Esophagus muscularis mucosa (tissue), 4 donors: Measurements from ENCODE around the gene ARID5B. TPM values are rescaled to one million over a fixed set of nuclear protein-coding genes. Genes with fewer than 3 reads are reported as not detected.

ENCODE experiments used
- DNase-seq: peaks from one replicate; pipeline ENCODE4 v3.0.0-alpha.2; 2017; ENCODE audit errors: extremely low spot score
- H3K27ac ChIP-seq, 4 donors: fragments of 200-600 bp; sonication (generic); replicated peaks in 1 of 4; 1 replicate in 3 of 4; 2 replicates in 1 of 4; pipeline ENCODE4 v1.5.1; 2016 to 2019; ENCODE audit warnings: mild to moderate bottlenecking in 1 of 4
- H3K27me3 ChIP-seq, 4 donors: fragments of 200-600 bp; sonication (generic); one replicate each; pipeline versions ENCODE4 v1.5.1 to v1.6.0; 2016 to 2019
- H3K36me3 ChIP-seq, 4 donors: fragments of 200-600 bp; sonication (generic); one replicate each; pipeline ENCODE4 v1.5.1; 2016 to 2019
- H3K4me1 ChIP-seq, 4 donors: fragments of 200-600 bp; sonication (generic); one replicate each; pipeline ENCODE4 v1.5.1; 2016 to 2019
- H3K4me3 ChIP-seq, 4 donors: fragments of 200-600 bp; sonication (generic); 1 replicate in 2 of 4; 2 replicates in 2 of 4; pipeline ENCODE4 v1.5.1; 2016 to 2019; ENCODE audit warnings: mild to moderate bottlenecking in 4 of 4, moderate library complexity in 1 of 4
- H3K9me3 ChIP-seq, 4 donors: fragments of 200-600 bp; sonication (generic); 1 replicate in 3 of 4; 2 replicates in 1 of 4; pipeline ENCODE4 v1.5.1; 2016 to 2019
- EP300 ChIP-seq: sonication (generic); formaldehyde crosslinking; IDR thresholded peaks from one replicate; pipeline ENCODE4 v1.6.1; 2017; ENCODE audit warnings: antibody characterized with exemption
- POLR2A ChIP-seq: fragments of 450-650 bp; IDR thresholded peaks from one replicate; pipeline ENCODE4 v1.6.1; 2017; ENCODE audit warnings: antibody characterized with exemption, moderate library complexity, mild to moderate bottlenecking, low read depth
- POLR2AphosphoS5 ChIP-seq, 2 donors: sonication (generic); formaldehyde crosslinking; IDR thresholded peaks; one replicate each; pipeline ENCODE4 v1.6.1; 2017; ENCODE audit warnings: antibody characterized with exemption in 2 of 2
- WGBS: methylation state at CpG from one replicate; pipeline ENCODE4 v1.1.5; 2018; 5-methylcytosine and 5-hydroxymethylcytosine counted together
- intact Hi-C: fragments of 100-400 bp; cut with DNase I; formaldehyde crosslinking; loops from one replicate; pipeline ENCODE4 v1.15.1; 2023
- total RNA-seq, 4 donors: library from RNA; depleted of rRNA; stranded (reverse); fragments of >200 nt; gene quantifications; one replicate each; pipeline versions ENCODE4 v1.1.0 to v1.2.1, GENCODE V29; 2016
- TF ChIP-seq, protein P1 (sequence below), 3 experiments: fragments of 200-600 bp in 2 of 3; fragments of 450-650 bp in 1 of 3; sonication (generic) in 2 of 3; IDR thresholded peaks; one replicate each; pipeline ENCODE4 v1.5.1; 2017 to 2019; ENCODE audit warnings: antibody characterized with exemption in 3 of 3, mild to moderate bottlenecking in 2 of 3, moderate library complexity in 1 of 3

ARID5B gene
- total RNA-seq, 4 donors from 2014 or later: 33.6 to 150 (median 64.9) TPM

DNA sequence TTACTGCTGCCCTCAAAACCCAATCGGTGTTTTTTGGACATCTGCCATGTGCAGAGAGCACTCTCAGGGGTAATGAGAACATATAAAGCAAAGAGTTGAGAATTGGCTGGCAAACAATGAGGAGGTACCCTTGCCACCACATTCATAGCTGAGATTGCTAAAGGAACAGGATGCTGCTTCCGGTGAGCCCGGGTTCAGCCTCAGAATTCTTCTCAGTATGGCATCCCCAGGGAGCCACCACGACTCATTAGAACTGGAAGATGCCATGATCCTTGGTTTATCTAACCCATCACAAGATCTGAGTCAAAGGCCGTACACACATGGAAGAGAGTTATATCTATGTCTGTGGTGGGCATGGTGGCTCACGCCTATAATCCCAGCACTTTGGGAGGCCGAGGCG, 174.4 kb downstream of the ARID5B start:
- Histone ChIP-seq H3K27ac (peak overlapping the region; percentile 21 to 68 (median 62)), H3K4me1 (peaks cover 61 to 85% (median 77%) of the 10 kb centered on the region in 4 donors), H3K4me3 (no peak overlapping the region), H3K9me3 (no peaks in the 10 kb centered on the region), H3K36me3 (peaks cover 5 to 59% (median 35%) of the 10 kb centered on the region in 4 donors), H3K27me3 (no peaks in the 10 kb centered on the region)
- intact Hi-C loops: no loop called here
- DNase-seq: no peak
- 84% methylated on average over 7 of the region's 8 CpGs for WGBS
- TF ChIP-seq POLR2A (no peak), EP300 (no peak), POLR2AphosphoS5 (IDR thresholded peaks at IDR 0.05) (no peak)
- TF ChIP-seq, protein P1, sequence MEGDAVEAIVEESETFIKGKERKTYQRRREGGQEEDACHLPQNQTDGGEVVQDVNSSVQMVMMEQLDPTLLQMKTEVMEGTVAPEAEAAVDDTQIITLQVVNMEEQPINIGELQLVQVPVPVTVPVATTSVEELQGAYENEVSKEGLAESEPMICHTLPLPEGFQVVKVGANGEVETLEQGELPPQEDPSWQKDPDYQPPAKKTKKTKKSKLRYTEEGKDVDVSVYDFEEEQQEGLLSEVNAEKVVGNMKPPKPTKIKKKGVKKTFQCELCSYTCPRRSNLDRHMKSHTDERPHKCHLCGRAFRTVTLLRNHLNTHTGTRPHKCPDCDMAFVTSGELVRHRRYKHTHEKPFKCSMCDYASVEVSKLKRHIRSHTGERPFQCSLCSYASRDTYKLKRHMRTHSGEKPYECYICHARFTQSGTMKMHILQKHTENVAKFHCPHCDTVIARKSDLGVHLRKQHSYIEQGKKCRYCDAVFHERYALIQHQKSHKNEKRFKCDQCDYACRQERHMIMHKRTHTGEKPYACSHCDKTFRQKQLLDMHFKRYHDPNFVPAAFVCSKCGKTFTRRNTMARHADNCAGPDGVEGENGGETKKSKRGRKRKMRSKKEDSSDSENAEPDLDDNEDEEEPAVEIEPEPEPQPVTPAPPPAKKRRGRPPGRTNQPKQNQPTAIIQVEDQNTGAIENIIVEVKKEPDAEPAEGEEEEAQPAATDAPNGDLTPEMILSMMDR (IDR thresholded peaks at IDR 0.05): no peak

DNA sequence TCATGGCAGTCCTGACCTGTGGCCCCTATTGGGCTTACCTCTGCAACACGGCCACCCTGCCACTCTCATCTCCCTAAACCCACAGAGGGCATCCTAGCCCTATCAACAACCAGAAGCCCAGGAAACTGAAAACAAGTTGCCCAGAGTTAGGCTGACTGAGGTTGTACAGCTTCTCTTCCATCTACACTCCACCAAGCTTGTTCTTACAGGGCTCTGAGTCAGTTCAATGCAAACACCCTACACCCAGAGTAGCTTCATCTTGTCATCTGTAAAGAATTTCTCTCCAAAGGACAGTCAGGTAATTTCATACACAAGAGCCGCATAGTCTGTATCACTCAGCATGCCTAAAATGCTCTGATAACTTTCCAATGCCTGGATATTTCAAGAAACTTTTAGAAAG, 175.4 kb downstream of the ARID5B start:
- H3K4me3 ChIP-seq: no peak overlapping the region
- DNase-seq: no peak
- intact Hi-C loops: no loop called here
- 38% methylated on average over 2 of the region's 2 CpGs for WGBS
- no peaks in the 10 kb centered on the region for H3K9me3 ChIP-seq
- H3K27me3 ChIP-seq: no peaks in the 10 kb centered on the region
- peaks cover 5 to 50% (median 30%) of the 10 kb centered on the region in 4 donors for H3K36me3 ChIP-seq
- TF ChIP-seq, protein P1 (IDR thresholded peaks at IDR 0.05): no peak
- TF ChIP-seq POLR2AphosphoS5 (IDR thresholded peaks at IDR 0.05): peak in 1 of 2 donors; percentile 31
- peak overlapping the region; percentile 59 to 68 (median 64) for H3K27ac ChIP-seq
- H3K4me1 ChIP-seq: peaks cover 69 to 92% (median 86%) of the 10 kb centered on the region in 4 donors

DNA sequence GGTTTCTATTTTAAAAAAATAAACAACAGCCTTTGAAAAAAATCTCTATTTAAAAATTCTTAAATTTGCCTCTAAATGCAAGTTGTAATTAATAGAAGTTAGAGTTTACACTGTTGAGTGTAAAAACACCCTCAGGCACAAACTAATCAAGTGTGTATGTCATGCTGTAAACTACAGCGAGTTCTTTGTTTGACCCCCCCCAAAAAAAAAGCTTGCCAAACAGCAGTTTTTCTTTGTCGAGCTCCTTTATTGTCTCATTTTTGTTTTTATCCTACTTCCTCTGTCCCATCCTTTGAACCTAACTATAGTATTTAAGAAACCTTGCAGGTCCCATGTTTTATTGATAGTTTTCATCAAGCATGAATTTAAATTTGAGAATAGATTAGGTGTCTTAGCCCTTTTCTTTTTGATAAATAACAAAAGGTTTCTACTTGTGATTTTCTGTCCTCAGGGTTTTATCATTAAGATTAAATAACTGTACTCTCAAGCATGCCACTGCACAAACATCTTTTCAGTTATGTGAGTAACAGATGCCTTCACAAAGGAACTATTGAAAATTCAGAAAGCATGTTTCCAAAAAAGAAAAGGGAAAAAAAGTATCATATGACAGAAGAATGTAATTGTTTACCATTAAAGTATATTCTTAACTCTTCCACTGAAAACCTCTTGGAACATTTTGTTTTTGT, 176.0 kb downstream of the ARID5B start:
- Histone ChIP-seq H3K4me3 (no peak overlapping the region), H3K9me3 (no peaks in the 10 kb centered on the region), H3K27ac (peak overlapping the region; percentile 59 to 68 (median 64)), H3K36me3 (peaks cover 0 to 44% (median 24%) of the 10 kb centered on the region in 4 donors), H3K27me3 (no peaks in the 10 kb centered on the region), H3K4me1 (peaks cover 73 to 92% (median 86%) of the 10 kb centered on the region in 4 donors)
- TF ChIP-seq, protein P1 (IDR thresholded peaks at IDR 0.05): no peak
- TF ChIP-seq EP300: no peak
- no peak for TF ChIP-seq POLR2A
- TF ChIP-seq POLR2AphosphoS5 (IDR thresholded peaks at IDR 0.05): no peak
- WGBS: 61% methylated on average over 2 of the region's 2 CpGs
- intact Hi-C loops: no loop called here
- DNase-seq: no peak

GRCh38 chr10:62079885-62080559, 178.5 kb downstream of the ARID5B start:
- Histone ChIP-seq H3K4me1 (peaks cover 78 to 92% (median 87%) of the 10 kb centered on the region in 4 donors), H3K27me3 (no peaks in the 10 kb centered on the region), H3K9me3 (no peaks in the 10 kb centered on the region), H3K36me3 (peaks cover 0 to 22% (median 12%) of the 10 kb centered on the region in 4 donors), H3K4me3 (no peak overlapping the region), H3K27ac (peak overlapping the region; percentile 79 to 84 (median 82))
- intact Hi-C loops: no loop called here
- DNase-seq: no peak
- over 99% methylated on average over 8 of the region's 8 CpGs for WGBS
- TF ChIP-seq POLR2A (no peak), POLR2AphosphoS5 (IDR thresholded peaks at IDR 0.05) (no peak), EP300 (no peak)
- TF ChIP-seq, protein P1 (IDR thresholded peaks at IDR 0.05): no peak
